HL-60 (cell line): Measurements from ENCODE around the gene RNFT2.
A peak's percentile ranks its signal among the peaks of the same experiment; 100 is the strongest.

Experiments used
- DNase-seq, 2 experiments: peaks; one replicate each; pipeline ENCODE4 v3.0.0-alpha.2; 2010 to 2020; ENCODE audit warnings: low read depth in 1 of 2, low spot score in 1 of 2
- H3K27ac ChIP-seq: fragments of 250-450 bp; sonication (Bioruptor Pico); replicated peaks from 2 replicates; pipeline ENCODE4 v1.5.1; 2020; ENCODE audit warnings: mild to moderate bottlenecking, moderate library complexity
- H3K27me3 ChIP-seq: fragments of 250-450 bp; sonication (Bioruptor Pico); 2 replicates; pipeline ENCODE4 v1.5.1; 2021; ENCODE audit warnings: mild to moderate bottlenecking, moderate library complexity; ENCODE audit not compliant: insufficient read depth, poor library complexity, severe bottlenecking
- H3K4me3 ChIP-seq: replicated peaks from 2 replicates; pipeline ENCODE4 v1.5.1; 2011; ENCODE audit warnings: mild to moderate bottlenecking, control low read depth, low read length; ENCODE audit not compliant: insufficient read depth
- GABPA ChIP-seq: IDR thresholded peaks from 2 replicates; pipeline ENCODE4 v1.6.1; 2012; ENCODE audit warnings: low read depth
- POLR2AphosphoS5 ChIP-seq: IDR thresholded peaks from 2 replicates; pipeline ENCODE4 v1.6.1; 2012; ENCODE audit warnings: low read depth
- SPI1 ChIP-seq: IDR thresholded peaks from 2 replicates; pipeline ENCODE4 v1.6.1; 2012; ENCODE audit warnings: low read depth, mild to moderate bottlenecking, borderline replicate concordance
- TF ChIP-seq, protein P1 (sequence below): IDR thresholded peaks from one replicate; pipeline ENCODE4 v1.5.1; 2011; ENCODE audit warnings: low read length, control low read depth, inconsistent platforms; ENCODE audit not compliant: insufficient read depth
- TF ChIP-seq, protein P2 (sequence below): IDR thresholded peaks from 2 replicates; pipeline ENCODE4 v1.6.1; 2012; ENCODE audit warnings: low read depth; ENCODE audit not compliant: insufficient replicate concordance

The RNFT2 gene

DNA sequence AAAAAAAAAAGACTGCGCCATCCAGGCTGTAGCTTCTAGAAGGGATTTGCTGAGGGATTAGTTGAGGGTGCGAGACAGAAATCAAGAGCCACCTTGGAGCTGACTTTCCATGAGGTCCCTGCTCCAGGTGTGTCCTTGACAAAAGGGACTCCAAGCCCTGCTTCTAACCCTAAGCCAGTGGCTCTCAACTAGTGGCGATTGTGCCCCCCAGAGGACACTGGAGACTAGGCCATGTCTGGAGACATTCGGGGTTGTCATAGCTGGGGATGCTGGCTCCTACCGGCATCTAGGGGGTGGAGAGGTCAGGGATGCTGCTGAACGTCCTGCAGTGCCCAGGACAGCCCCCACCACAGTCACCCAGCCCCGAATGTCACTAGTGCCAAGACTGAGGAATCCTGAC, 40.8 kb upstream of the RNFT2 start:
- Histone ChIP-seq H3K27me3 (no peaks in the 10 kb centered on the region), H3K4me3 (no peak overlapping the region), H3K27ac (no peak overlapping the region)
- TF ChIP-seq POLR2AphosphoS5 (no peak), GABPA (no peak), SPI1 (no peak)
- TF ChIP-seq, protein P1, sequence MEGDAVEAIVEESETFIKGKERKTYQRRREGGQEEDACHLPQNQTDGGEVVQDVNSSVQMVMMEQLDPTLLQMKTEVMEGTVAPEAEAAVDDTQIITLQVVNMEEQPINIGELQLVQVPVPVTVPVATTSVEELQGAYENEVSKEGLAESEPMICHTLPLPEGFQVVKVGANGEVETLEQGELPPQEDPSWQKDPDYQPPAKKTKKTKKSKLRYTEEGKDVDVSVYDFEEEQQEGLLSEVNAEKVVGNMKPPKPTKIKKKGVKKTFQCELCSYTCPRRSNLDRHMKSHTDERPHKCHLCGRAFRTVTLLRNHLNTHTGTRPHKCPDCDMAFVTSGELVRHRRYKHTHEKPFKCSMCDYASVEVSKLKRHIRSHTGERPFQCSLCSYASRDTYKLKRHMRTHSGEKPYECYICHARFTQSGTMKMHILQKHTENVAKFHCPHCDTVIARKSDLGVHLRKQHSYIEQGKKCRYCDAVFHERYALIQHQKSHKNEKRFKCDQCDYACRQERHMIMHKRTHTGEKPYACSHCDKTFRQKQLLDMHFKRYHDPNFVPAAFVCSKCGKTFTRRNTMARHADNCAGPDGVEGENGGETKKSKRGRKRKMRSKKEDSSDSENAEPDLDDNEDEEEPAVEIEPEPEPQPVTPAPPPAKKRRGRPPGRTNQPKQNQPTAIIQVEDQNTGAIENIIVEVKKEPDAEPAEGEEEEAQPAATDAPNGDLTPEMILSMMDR = no peak
- TF ChIP-seq, protein P2, sequence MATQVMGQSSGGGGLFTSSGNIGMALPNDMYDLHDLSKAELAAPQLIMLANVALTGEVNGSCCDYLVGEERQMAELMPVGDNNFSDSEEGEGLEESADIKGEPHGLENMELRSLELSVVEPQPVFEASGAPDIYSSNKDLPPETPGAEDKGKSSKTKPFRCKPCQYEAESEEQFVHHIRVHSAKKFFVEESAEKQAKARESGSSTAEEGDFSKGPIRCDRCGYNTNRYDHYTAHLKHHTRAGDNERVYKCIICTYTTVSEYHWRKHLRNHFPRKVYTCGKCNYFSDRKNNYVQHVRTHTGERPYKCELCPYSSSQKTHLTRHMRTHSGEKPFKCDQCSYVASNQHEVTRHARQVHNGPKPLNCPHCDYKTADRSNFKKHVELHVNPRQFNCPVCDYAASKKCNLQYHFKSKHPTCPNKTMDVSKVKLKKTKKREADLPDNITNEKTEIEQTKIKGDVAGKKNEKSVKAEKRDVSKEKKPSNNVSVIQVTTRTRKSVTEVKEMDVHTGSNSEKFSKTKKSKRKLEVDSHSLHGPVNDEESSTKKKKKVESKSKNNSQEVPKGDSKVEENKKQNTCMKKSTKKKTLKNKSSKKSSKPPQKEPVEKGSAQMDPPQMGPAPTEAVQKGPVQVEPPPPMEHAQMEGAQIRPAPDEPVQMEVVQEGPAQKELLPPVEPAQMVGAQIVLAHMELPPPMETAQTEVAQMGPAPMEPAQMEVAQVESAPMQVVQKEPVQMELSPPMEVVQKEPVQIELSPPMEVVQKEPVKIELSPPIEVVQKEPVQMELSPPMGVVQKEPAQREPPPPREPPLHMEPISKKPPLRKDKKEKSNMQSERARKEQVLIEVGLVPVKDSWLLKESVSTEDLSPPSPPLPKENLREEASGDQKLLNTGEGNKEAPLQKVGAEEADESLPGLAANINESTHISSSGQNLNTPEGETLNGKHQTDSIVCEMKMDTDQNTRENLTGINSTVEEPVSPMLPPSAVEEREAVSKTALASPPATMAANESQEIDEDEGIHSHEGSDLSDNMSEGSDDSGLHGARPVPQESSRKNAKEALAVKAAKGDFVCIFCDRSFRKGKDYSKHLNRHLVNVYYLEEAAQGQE = no peak
- peak in 1 of 2 experiments; percentile 44 for DNase-seq

DNA sequence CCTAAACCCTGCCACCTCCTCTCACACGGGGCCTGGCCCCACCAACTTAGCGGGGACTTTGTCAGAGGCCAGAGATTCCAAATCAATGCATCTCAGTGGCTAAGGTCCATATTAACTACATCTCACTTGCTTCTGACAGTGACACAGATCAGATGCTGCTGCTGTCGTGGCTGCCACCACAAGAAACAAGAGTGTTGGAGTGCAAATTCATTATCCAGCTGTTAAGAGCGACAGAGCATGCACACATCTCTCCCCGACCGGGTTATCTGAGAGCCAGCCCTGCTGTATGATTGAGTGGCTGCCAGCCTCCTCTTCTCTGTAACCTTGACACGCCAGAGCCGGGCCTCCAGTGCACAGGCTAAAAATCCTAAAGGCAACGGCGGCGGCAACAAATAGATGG, 40.4 kb upstream of the RNFT2 start:
- TF ChIP-seq SPI1 (no peak), POLR2AphosphoS5 (no peak), GABPA (no peak)
- TF ChIP-seq, protein P1 = no peak
- TF ChIP-seq, protein P2 = no peak
- no peaks in the 10 kb centered on the region for H3K27me3 ChIP-seq
- no peak for DNase-seq
- H3K27ac ChIP-seq = no peak overlapping the region
- H3K4me3 ChIP-seq = no peak overlapping the region

DNA sequence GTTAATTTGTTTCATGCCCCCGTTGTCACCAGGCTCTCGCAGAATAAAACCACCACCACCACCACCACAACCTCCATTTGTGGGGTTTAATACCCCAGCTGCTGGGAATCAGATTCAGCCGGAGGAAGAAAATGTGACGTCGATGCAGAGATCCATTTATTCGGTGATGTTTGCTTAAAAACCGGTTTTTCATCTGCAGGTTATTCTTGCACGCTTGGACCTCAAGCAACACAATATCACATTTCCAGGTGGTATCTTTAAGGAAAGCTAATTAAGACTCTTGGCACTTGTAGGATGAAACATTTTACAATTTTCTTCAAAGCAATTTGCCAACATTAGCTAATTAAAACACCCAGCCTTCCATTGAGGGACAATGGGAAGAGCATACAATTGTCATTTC, 40.0 kb upstream of the RNFT2 start:
- H3K27me3 ChIP-seq = no peaks in the 10 kb centered on the region
- no peak overlapping the region for H3K27ac ChIP-seq
- DNase-seq = no peak
- H3K4me3 ChIP-seq = no peak overlapping the region
- TF ChIP-seq POLR2AphosphoS5 = no peak
- no peak for TF ChIP-seq GABPA
- no peak for TF ChIP-seq SPI1
- TF ChIP-seq, protein P1 = no peak
- TF ChIP-seq, protein P2 = no peak
